ENCODE data around the gene NTRK2. TPM values are rescaled to one million over a fixed set of nuclear protein-coding genes. Genes with fewer than 3 reads are reported as not detected.
A peak's percentile ranks its signal among the peaks of the same experiment; 100 is the strongest.

The NTRK2 gene
- total RNA-seq, 1 experiment from 2014 or later: 0.06 TPM

DNA sequence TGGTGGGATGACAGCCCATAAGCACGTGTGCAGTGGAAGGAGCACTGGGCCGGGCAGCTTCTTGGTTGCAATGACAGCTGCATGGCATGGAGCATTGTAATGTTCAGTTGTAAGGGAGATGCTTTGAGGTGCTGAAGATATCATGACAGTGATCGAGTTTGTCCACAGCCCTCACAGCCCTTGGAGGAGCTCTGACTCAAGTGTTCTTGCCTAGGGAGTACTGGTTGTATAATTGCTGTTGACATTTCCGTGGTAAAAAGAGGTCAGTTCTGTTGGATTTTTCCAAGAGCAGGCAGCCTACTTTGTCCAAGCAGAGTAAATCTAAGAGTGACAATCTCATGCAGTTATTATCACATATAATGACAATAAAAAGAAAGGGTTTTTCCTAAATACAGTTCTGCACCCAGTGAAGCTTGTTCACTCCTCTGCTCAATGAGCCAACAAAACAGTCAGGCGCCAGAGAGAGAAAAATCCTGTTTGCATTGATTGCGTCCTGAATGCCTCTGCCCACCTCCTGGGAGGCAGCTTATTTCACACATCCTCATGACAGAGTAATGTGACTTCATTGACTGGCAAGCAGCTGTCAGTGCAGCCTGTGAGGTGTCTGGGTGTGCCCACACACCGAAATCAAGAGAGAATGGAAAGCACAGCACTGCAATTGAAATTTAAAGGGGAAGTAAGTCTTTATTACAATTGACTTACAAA, 248.0 kb downstream of the NTRK2 start:
- intact Hi-C loops (cut with micrococcal nuclease; ENCODE audit: unreplicated experiment): no loop called here

DNA sequence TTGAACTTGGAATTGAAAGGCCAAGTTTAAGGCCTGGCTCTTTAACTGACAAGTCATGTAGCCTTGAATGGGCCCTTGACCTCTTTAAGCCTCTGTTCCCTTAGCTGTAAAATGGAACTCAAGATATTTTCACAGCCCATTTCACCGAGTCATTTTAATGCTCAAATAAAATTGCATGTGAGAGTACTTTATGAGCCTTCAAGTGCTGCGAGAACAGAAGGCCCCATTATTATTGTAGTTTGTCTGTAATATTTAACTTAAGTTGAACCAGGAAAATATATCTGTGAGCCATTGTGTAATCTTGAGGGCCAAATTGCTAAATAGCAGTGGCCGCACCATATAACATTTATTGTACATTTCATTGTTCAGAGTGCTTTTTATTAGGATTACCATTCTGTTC, 249.9 kb downstream of the NTRK2 start:
- DNase-seq (ENCODE audit: low spot score): no peak
- intact Hi-C loops (cut with micrococcal nuclease; ENCODE audit: unreplicated experiment): no loop called here
- no peaks in the 10 kb centered on the region for H3K9me3 ChIP-seq (ENCODE audit: low read depth, low read length, poor library complexity, severe bottlenecking)
- TF ChIP-seq EZH2 (IDR thresholded peaks at IDR 0.05; ENCODE audit: borderline replicate concordance, low read depth, low read length, poor library complexity, severe bottlenecking) (no peak), CTCF (conservative IDR thresholded peaks at IDR 0.05; ENCODE audit: low read depth, low read length) (no peak)
- BruUV-seq (replicated peaks): no TSS peak
- ChIA-PET POLR2A (ENCODE audit: low non-redundant PET) (no interaction called here), CTCF (no interaction called here)
- no peaks in the 10 kb centered on the region for H3K27me3 ChIP-seq (replicated peaks; ENCODE audit: insufficient read depth, low read depth, low read length, poor library complexity)
- no peak overlapping the region for H3K27ac ChIP-seq (ENCODE audit: low read depth, low read length, poor library complexity, severe bottlenecking)
- H3K36me3 ChIP-seq (ENCODE audit: insufficient read depth, low read length, poor library complexity, severe bottlenecking): no peaks in the 10 kb centered on the region
- H3K4me1 ChIP-seq (ENCODE audit: insufficient read depth, low read length, poor library complexity, severe bottlenecking): no peaks in the 10 kb centered on the region
- H3K4me3 ChIP-seq (ENCODE audit: low read depth, low read length, poor library complexity, severe bottlenecking): no peak overlapping the region

More for the DNA sequence above, 248.0 kb downstream of the NTRK2 start:
- H3K36me3 ChIP-seq (ENCODE audit: insufficient read depth, low read length, poor library complexity, severe bottlenecking): no peaks in the 10 kb centered on the region
- BruUV-seq (replicated peaks): no TSS peak
- ChIA-PET POLR2A (ENCODE audit: low non-redundant PET) (no interaction called here), CTCF (no interaction called here)
- no peak overlapping the region for H3K4me3 ChIP-seq (ENCODE audit: low read depth, low read length, poor library complexity, severe bottlenecking)
- peak; percentile 64 for DNase-seq (ENCODE audit: low spot score)
- TF ChIP-seq EZH2 (IDR thresholded peaks at IDR 0.05; ENCODE audit: borderline replicate concordance, low read depth, low read length, poor library complexity, severe bottlenecking) (no peak), CTCF (conservative IDR thresholded peaks at IDR 0.05; ENCODE audit: low read depth, low read length) (no peak)
- no peaks in the 10 kb centered on the region for H3K4me1 ChIP-seq (ENCODE audit: insufficient read depth, low read length, poor library complexity, severe bottlenecking)
- H3K27me3 ChIP-seq (replicated peaks; ENCODE audit: insufficient read depth, low read depth, low read length, poor library complexity): no peaks in the 10 kb centered on the region
- no peak overlapping the region for H3K27ac ChIP-seq (ENCODE audit: low read depth, low read length, poor library complexity, severe bottlenecking)
- no peaks in the 10 kb centered on the region for H3K9me3 ChIP-seq (ENCODE audit: low read depth, low read length, poor library complexity, severe bottlenecking)

DNA sequence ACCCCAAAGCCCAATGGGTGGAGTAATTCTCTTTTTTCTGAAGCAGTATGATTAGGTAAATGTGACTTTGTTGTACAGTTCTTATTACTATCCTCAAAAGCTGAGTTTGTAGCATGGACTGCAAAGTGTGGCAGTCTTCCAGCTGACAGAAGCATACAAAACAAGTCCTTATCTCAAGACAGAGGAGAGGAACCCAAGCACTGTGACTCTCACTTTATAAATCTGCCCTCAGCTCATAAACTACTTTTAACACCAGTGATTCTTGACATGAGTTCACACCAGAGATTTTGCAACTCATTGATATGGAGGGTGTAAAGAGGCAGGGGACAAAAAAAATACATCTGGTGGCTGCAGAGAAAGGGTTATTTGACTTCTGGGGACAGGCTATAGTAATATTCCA, 251.6 kb downstream of the NTRK2 start:
- H3K4me3 ChIP-seq (ENCODE audit: low read depth, low read length, poor library complexity, severe bottlenecking): no peak overlapping the region
- ChIA-PET POLR2A (ENCODE audit: low non-redundant PET) (no interaction called here), CTCF (no interaction called here)
- no peak for DNase-seq (ENCODE audit: low spot score)
- intact Hi-C loops (cut with micrococcal nuclease; ENCODE audit: unreplicated experiment): no loop called here
- no peaks in the 10 kb centered on the region for H3K27me3 ChIP-seq (replicated peaks; ENCODE audit: insufficient read depth, low read depth, low read length, poor library complexity)
- no peaks in the 10 kb centered on the region for H3K36me3 ChIP-seq (ENCODE audit: insufficient read depth, low read length, poor library complexity, severe bottlenecking)
- H3K27ac ChIP-seq (ENCODE audit: low read depth, low read length, poor library complexity, severe bottlenecking): no peak overlapping the region
- TF ChIP-seq EZH2 (IDR thresholded peaks at IDR 0.05; ENCODE audit: borderline replicate concordance, low read depth, low read length, poor library complexity, severe bottlenecking) (no peak), CTCF (conservative IDR thresholded peaks at IDR 0.05; ENCODE audit: low read depth, low read length) (no peak)
- no peaks in the 10 kb centered on the region for H3K4me1 ChIP-seq (ENCODE audit: insufficient read depth, low read length, poor library complexity, severe bottlenecking)
- BruUV-seq (replicated peaks): no TSS peak
- no peaks in the 10 kb centered on the region for H3K9me3 ChIP-seq (ENCODE audit: low read depth, low read length, poor library complexity, severe bottlenecking)

All from A673 (cell line).